HepG2 (cell line): ENCODE results near the gene PLCXD3. TPM values are rescaled to one million over a fixed set of nuclear protein-coding genes. Genes with fewer than 3 reads are reported as not detected.

Source experiments
- ATAC-seq: fragments of 200-7000 bp; cut with Tn5 transposase; 3 replicates; pipeline ENCODE4 v1.9.1; 2020; ENCODE audit warnings: mild to moderate bottlenecking, moderate library complexity
- BruUV-seq: library from RNA; stranded (reverse); fragments of 400-500 nt; replicated peaks from 2 replicates; lab custom pipeline; 2021; lab: Mats Ljungman, UMichigan
- CTCF ChIA-PET: fragments of 300-600 bp; formaldehyde crosslinking; extraction: SDS; loops from one replicate; lab custom pipeline; 2021; ENCODE audit warnings: low total read pairs, inconsistent platforms, low intra/inter-chr PET ratio; lab: Yijun Ruan, JAX
- POLR2A ChIA-PET: fragments of 350-600 bp; sonication (Branson Sonifier 250); formaldehyde crosslinking; loops from one replicate; lab custom pipeline; 2020; ENCODE audit warnings: antibody characterized with exemption, inconsistent platforms; lab: Yijun Ruan, JAX
- DNase-seq: peaks from one replicate; pipeline ENCODE4 v3.0.0-alpha.2; 2015; ENCODE audit warnings: low spot score
- FAIRE-seq: peaks from 3 replicates; lab custom pipeline; 2011; peaks lifted over from hg19 to GRCh38; lab: Jason Lieb, UNC
- H2AFZ ChIP-seq: one replicate; pipeline ENCODE4 v1.6.1; 2011; ENCODE audit warnings: low read length, inconsistent platforms
- H3K27ac ChIP-seq: fragments of 300-600 bp; 3 replicates; pipeline ENCODE4 v1.8.0; 2011; ENCODE audit warnings: mixed run types, mild to moderate bottlenecking, mixed read lengths, low read length, inconsistent platforms; ENCODE audit not compliant: insufficient read depth; ENCODE audit errors: extremely low read length
- H3K27me3 ChIP-seq, 2 experiments: fragments of 200-600 bp in 1 of 2; 2 replicates in 1 of 2; 3 replicates in 1 of 2; pipeline versions ENCODE4 v1.6.0 to v1.8.0; 2011; ENCODE audit warnings: low read length in 2 of 2, mild to moderate bottlenecking in 2 of 2, moderate library complexity in 2 of 2, inconsistent platforms in 1 of 2; ENCODE audit not compliant: insufficient read depth in 2 of 2, control insufficient read depth in 1 of 2
- H3K36me3 ChIP-seq, 2 experiments: fragments of 200-600 bp in 1 of 2; replicated peaks in 1 of 2; 2 replicates in 1 of 2; 3 replicates in 1 of 2; pipeline versions ENCODE4 v1.5.1 to v1.8.0; 2011; ENCODE audit warnings: low read length in 2 of 2, inconsistent platforms in 1 of 2; ENCODE audit not compliant: insufficient read depth in 2 of 2, control insufficient read depth in 1 of 2
- H3K4me1 ChIP-seq: 2 replicates; pipeline ENCODE4 v1.5.1; 2012; ENCODE audit warnings: low read length, inconsistent platforms; ENCODE audit not compliant: insufficient read depth
- H3K4me2 ChIP-seq: 2 replicates; pipeline ENCODE4 v1.6.0; 2011; ENCODE audit warnings: low read depth, low read length, inconsistent platforms
- H3K4me3 ChIP-seq, 3 experiments: fragments of 200-600 bp in 1 of 3; sonication (generic), shearing (Covaris generic) in 1 of 3; replicated peaks in 1 of 3; 2 replicates each; pipeline ENCODE4 v1.5.1; 2011 to 2016; ENCODE audit warnings: low read length in 3 of 3, inconsistent platforms in 2 of 3, low read depth in 2 of 3, mild to moderate bottlenecking in 2 of 3, control low read depth in 1 of 3, mixed read lengths in 1 of 3; ENCODE audit not compliant: insufficient read depth in 1 of 3
- H3K79me2 ChIP-seq: one replicate; pipeline ENCODE4 v1.6.1; 2011; ENCODE audit warnings: low read length, inconsistent platforms; ENCODE audit not compliant: insufficient read depth
- H3K9ac ChIP-seq: 2 replicates; pipeline ENCODE4 v1.6.0; 2011; ENCODE audit warnings: mild to moderate bottlenecking, low read depth, low read length, inconsistent platforms; ENCODE audit not compliant: insufficient read depth
- H3K9me3 ChIP-seq: 2 replicates; pipeline ENCODE4 v1.5.1; 2012; ENCODE audit warnings: mild to moderate bottlenecking, low read length
- H4K20me1 ChIP-seq: 2 replicates; pipeline ENCODE4 v1.6.0; 2011; ENCODE audit warnings: inconsistent platforms, mild to moderate bottlenecking, low read length, moderate library complexity; ENCODE audit not compliant: insufficient read depth
- ATF2 ChIP-seq: sonication (generic); formaldehyde crosslinking; IDR thresholded peaks from 2 replicates; pipeline ENCODE4 v1.4.0; 2020; ENCODE audit warnings: missing genetic modification reagents
- ATF6 ChIP-seq: sonication (generic); formaldehyde crosslinking; conservative IDR thresholded peaks from 2 replicates; pipeline ENCODE4 v1.4.0; 2020; ENCODE audit warnings: missing genetic modification reagents
- ATRX ChIP-seq: sonication (generic); formaldehyde crosslinking; IDR thresholded peaks from 2 replicates; pipeline ENCODE4 v1.4.0; 2020; ENCODE audit warnings: missing genetic modification reagents, borderline replicate concordance
- IRF2 ChIP-seq: IDR thresholded peaks from 2 replicates; pipeline ENCODE4 v1.6.1; 2018; ENCODE audit warnings: missing genetic modification reagents, missing compliant biosample characterization
- MAFG ChIP-seq: sonication (generic); formaldehyde crosslinking; IDR thresholded peaks from 2 replicates; pipeline ENCODE4 v1.5.1; 2020; ENCODE audit warnings: mild to moderate bottlenecking, missing genetic modification reagents
- MIER3 ChIP-seq: IDR thresholded peaks from 2 replicates; pipeline ENCODE4 v1.6.1; 2016; ENCODE audit warnings: missing compliant biosample characterization, borderline replicate concordance
- SETDB1 ChIP-seq: sonication (generic); formaldehyde crosslinking; IDR thresholded peaks from 2 replicates; pipeline ENCODE4 v1.5.1; 2020; ENCODE audit warnings: missing genetic modification reagents, mild to moderate bottlenecking, borderline replicate concordance
- THAP9 ChIP-seq: sonication (generic); formaldehyde crosslinking; IDR thresholded peaks from 2 replicates; pipeline ENCODE4; 2020; ENCODE audit warnings: missing genetic modification reagents, mild to moderate bottlenecking, borderline replicate concordance
- THRA ChIP-seq: sonication (generic); formaldehyde crosslinking; IDR thresholded peaks from 2 replicates; pipeline ENCODE4 v1.4.0; 2020; ENCODE audit warnings: missing genetic modification reagents, borderline replicate concordance
- ZBTB34 ChIP-seq: sonication (generic); formaldehyde crosslinking; IDR thresholded peaks from 2 replicates; pipeline ENCODE4 v1.8.0; 2022; ENCODE audit warnings: mild to moderate bottlenecking, missing genetic modification reagents
- ZNF264 ChIP-seq: sonication (generic); formaldehyde crosslinking; IDR thresholded peaks from 2 replicates; pipeline ENCODE4 v1.4.0; 2020; ENCODE audit warnings: missing genetic modification reagents
- ZNF34 ChIP-seq: sonication (generic); formaldehyde crosslinking; IDR thresholded peaks from 2 replicates; pipeline ENCODE4 v1.4.0; 2020; ENCODE audit warnings: mild to moderate bottlenecking, missing genetic modification reagents, borderline replicate concordance
- WGBS: methylation state at CpG from one replicate; pipeline ENCODE4 v1.1.6; 2017; ENCODE audit warnings: low lambda C conversion rate; 5-methylcytosine and 5-hydroxymethylcytosine counted together
- in situ Hi-C: cut with HindIII; loops from 2 replicates; pipeline ENCODE4 v1.10.0; 2017; ENCODE audit warnings: low pct_unique_long_range_greater_than_20kb; ENCODE audit not compliant: extremely low pct_ligation_motif_present
- intact Hi-C: fragments of 100-400 bp; cut with micrococcal nuclease; formaldehyde crosslinking; loops from one replicate; pipeline ENCODE4 v1.10.0; 2022; ENCODE audit not compliant: unreplicated experiment
- polyA plus RNA-seq, 8 experiments: library from polyadenylated mRNA; depleted of rRNA in 3 of 8; stranded (reverse) in 7 of 8; unstranded in 1 of 8; fragments of >200 nt; fragmentation: Illumina TruSeq in 4 of 8; extraction: Trizol in 4 of 8; gene quantifications; 2 replicates each; pipeline versions ENCODE4 v1.2.1 to v1.2.3, GENCODE V29; 2011 to 2016; ENCODE audit warnings: low read depth in 4 of 8, missing spikeins in 1 of 8, mixed read lengths in 1 of 8; ENCODE audit not compliant: insufficient read depth in 1 of 8
- total RNA-seq, 5 experiments: library from RNA; depleted of rRNA; stranded (reverse); fragments of >200 nt; fragmentation: Illumina TruSeq; extraction: Trizol; gene quantifications; 2 replicates each; pipeline ENCODE4 v1.2.3, GENCODE V29; 2016; ENCODE audit warnings: low read depth in 1 of 5

PLCXD3 gene
- total and polyA plus RNA-seq, 2 of the 13 experiments (the other 11 are each of a cell fraction or from before 2014, with no cell fraction given), result not detected

GRCh38 chr5:41511241-41511640, 840 bp upstream of the PLCXD3 start:
- Histone ChIP-seq H2AFZ (no peak overlapping the region), H3K79me2 (no peaks in the 10 kb centered on the region), H3K4me3 (no peak overlapping the region), H3K4me2 (no peak overlapping the region), H4K20me1 (no peaks in the 10 kb centered on the region), H3K9me3 (no peaks in the 10 kb centered on the region), H3K4me1 (no peaks in the 10 kb centered on the region), H3K27ac (no peak overlapping the region), H3K36me3 (no peaks in the 10 kb centered on the region), H3K9ac (no peak overlapping the region), H3K27me3 (peaks cover 0 to 8% of the 10 kb centered on the region in 2 experiments; a peak in 2 of 5 replicates)
- BruUV-seq, result no TSS peak
- ATAC-seq (no peak), DNase-seq (no peak), FAIRE-seq (no peak)
- POLR2A ChIA-PET, result no interaction called here
- intact Hi-C loops, result no loop called here
- CTCF ChIA-PET, result no interaction called here
- WGBS, result 0% methylated on average over 1 of the region's 1 CpG
- in situ Hi-C loops, result no loop called here
- no peak for TF ChIP-seq MAFG (CRISPR knock-in tag)
- no peak for TF ChIP-seq ATRX (CRISPR knock-in tag)
- TF ChIP-seq ATF2, result no peak
- no peak for TF ChIP-seq ATF6 (CRISPR knock-in tag)
- TF ChIP-seq ZBTB34 (CRISPR knock-in tag), result no peak
- no peak for TF ChIP-seq MIER3
- TF ChIP-seq THRA (CRISPR knock-in tag), result no peak
- TF ChIP-seq SETDB1, result no peak
- TF ChIP-seq IRF2 (CRISPR knock-in tag), result no peak
- no peak for TF ChIP-seq ZNF34 (CRISPR knock-in tag)
- TF ChIP-seq ZNF264, result no peak
- no peak for TF ChIP-seq THAP9 (CRISPR knock-in tag)
